ENCODE measurements around the gene FUT7. TPM values are rescaled to one million over a fixed set of nuclear protein-coding genes. Genes with fewer than 3 reads are reported as not detected.

FUT7 gene
- total RNA-seq, 1 experiment from 2014 or later: not detected

GRCh38 chr9:136992819-136993369, 39.0 kb downstream of the FUT7 start:
- H3K27me3 ChIP-seq (replicated peaks; ENCODE audit: insufficient read depth, low read depth, low read length, poor library complexity): no peaks in the 10 kb centered on the region
- H3K36me3 ChIP-seq (ENCODE audit: insufficient read depth, low read length, poor library complexity, severe bottlenecking): peaks cover 7% of the 10 kb centered on the region
- intact Hi-C loops (cut with micrococcal nuclease; ENCODE audit: unreplicated experiment): no loop called here
- BruUV-seq (replicated peaks): no TSS peak
- DNase-seq (ENCODE audit: low spot score): no peak
- TF ChIP-seq CTCF (conservative IDR thresholded peaks at IDR 0.05; ENCODE audit: low read depth, low read length): no peak
- no peak for TF ChIP-seq EZH2 (IDR thresholded peaks at IDR 0.05; ENCODE audit: borderline replicate concordance, low read depth, low read length, poor library complexity, severe bottlenecking)
- H3K9me3 ChIP-seq (ENCODE audit: low read depth, low read length, poor library complexity, severe bottlenecking): no peaks in the 10 kb centered on the region
- ChIA-PET CTCF (interaction anchor here (0.6 kb wide), 1 partner anchor 232 kb away, joined by 3 read pairs; no protein-coding TSS in a partner anchor), POLR2A (ENCODE audit: low non-redundant PET) (no interaction called here)
- peak overlapping the region; percentile 88 for H3K27ac ChIP-seq (ENCODE audit: low read depth, low read length, poor library complexity, severe bottlenecking)
- peak overlapping the region; percentile 75 for H3K4me3 ChIP-seq (ENCODE audit: low read depth, low read length, poor library complexity, severe bottlenecking)
- H3K4me1 ChIP-seq (ENCODE audit: insufficient read depth, low read length, poor library complexity, severe bottlenecking): peaks cover 26% of the 10 kb centered on the region

GRCh38 chr9:136991993-136992818, 39.7 kb downstream of the FUT7 start, which contains the start of gene PAXX:
Gene PAXX, plus strand, starts transcription at chr9:136992422. Its CDS starts 22 bp downstream, at chr9:136992444.
- ChIA-PET CTCF (interaction anchor here (0.6 to 1.1 kb wide), 5 partner anchors 14 to 231 kb away, joined by 3 to 14 read pairs (median 6); partner anchors contain the start of gene TPRN), POLR2A (ENCODE audit: low non-redundant PET) (no interaction called here)
- TSS peak; percentile 90 for BruUV-seq (replicated peaks)
- Histone ChIP-seq H3K27ac (ENCODE audit: low read depth, low read length, poor library complexity, severe bottlenecking) (peak within 1 kb of the TSS; percentile 88), H3K9me3 (ENCODE audit: low read depth, low read length, poor library complexity, severe bottlenecking) (no peaks in the 10 kb centered on the region), H3K36me3 (ENCODE audit: insufficient read depth, low read length, poor library complexity, severe bottlenecking) (peaks cover 7% of the 10 kb centered on the region), H3K27me3 (replicated peaks; ENCODE audit: insufficient read depth, low read depth, low read length, poor library complexity) (no peaks in the 10 kb centered on the region), H3K4me1 (ENCODE audit: insufficient read depth, low read length, poor library complexity, severe bottlenecking) (peaks cover 26% of the 10 kb centered on the region), H3K4me3 (ENCODE audit: low read depth, low read length, poor library complexity, severe bottlenecking) (peak within 1 kb of the TSS; percentile 75)
- peak; percentile 94 for DNase-seq (ENCODE audit: low spot score)
- TF ChIP-seq EZH2 (IDR thresholded peaks at IDR 0.05; ENCODE audit: borderline replicate concordance, low read depth, low read length, poor library complexity, severe bottlenecking) (no peak), CTCF (conservative IDR thresholded peaks at IDR 0.05; ENCODE audit: low read depth, low read length) (no peak)
- intact Hi-C loops (cut with micrococcal nuclease; ENCODE audit: unreplicated experiment): no loop called here

DNA sequence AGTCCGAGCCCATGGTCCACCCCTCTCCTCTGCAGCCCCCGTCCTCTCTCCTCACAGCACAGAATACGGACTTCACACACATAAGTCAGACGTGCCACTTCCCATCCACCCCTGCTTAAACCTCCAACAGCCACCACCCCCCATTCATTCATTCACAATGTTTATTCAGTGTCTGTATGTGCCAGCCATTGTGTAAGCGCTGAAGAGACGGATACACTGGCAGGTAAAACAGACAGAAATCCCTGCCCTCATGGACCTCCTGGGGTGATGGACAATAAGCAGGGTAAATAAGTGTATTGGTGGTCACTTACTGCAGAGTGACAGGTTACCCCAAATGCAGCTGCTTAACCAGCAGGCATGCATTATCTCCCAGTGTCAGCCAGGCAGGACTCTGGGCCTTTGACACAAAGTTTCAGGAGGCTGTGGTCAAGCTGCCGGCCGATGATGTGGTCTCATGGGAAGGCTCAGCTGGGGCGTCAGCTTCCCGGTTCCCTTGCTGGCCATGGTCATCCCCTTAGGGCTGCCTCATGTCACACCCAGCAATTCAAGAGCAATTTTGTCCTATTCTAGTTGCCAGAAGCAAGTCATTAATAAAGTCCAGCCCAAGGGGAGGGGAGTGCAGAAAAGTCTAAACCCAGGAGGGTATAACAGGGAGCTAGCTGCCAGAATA, 41.5 kb downstream of the FUT7 start:
- TF ChIP-seq EZH2 (IDR thresholded peaks at IDR 0.05; ENCODE audit: borderline replicate concordance, low read depth, low read length, poor library complexity, severe bottlenecking): no peak
- CTCF ChIA-PET: no interaction called here
- Histone ChIP-seq H3K36me3 (ENCODE audit: insufficient read depth, low read length, poor library complexity, severe bottlenecking) (peaks cover 7% of the 10 kb centered on the region), H3K27me3 (replicated peaks; ENCODE audit: insufficient read depth, low read depth, low read length, poor library complexity) (no peaks in the 10 kb centered on the region), H3K27ac (ENCODE audit: low read depth, low read length, poor library complexity, severe bottlenecking) (no peak overlapping the region), H3K4me3 (ENCODE audit: low read depth, low read length, poor library complexity, severe bottlenecking) (no peak overlapping the region), H3K9me3 (ENCODE audit: low read depth, low read length, poor library complexity, severe bottlenecking) (no peaks in the 10 kb centered on the region), H3K4me1 (ENCODE audit: insufficient read depth, low read length, poor library complexity, severe bottlenecking) (peaks cover 13% of the 10 kb centered on the region)
- no peak for DNase-seq (ENCODE audit: low spot score)
- no TSS peak for BruUV-seq (replicated peaks)
- POLR2A ChIA-PET (ENCODE audit: low non-redundant PET): no interaction called here
- intact Hi-C loops (cut with micrococcal nuclease; ENCODE audit: unreplicated experiment): no loop called here
